Measurements from ENCODE around the gene KLHL14. TPM values are rescaled to one million over a fixed set of nuclear protein-coding genes. Genes with fewer than 3 reads are reported as not detected.

Gene KLHL14
- total RNA-seq, 1 experiment from 2014 or later: not detected

- no peak overlapping the region for H3K4me3 Mint-ChIP-seq (ENCODE audit: unreplicated experiment)
- no TSS peak for BruUV-seq (replicated peaks)
- H3K9me3 Mint-ChIP-seq (ENCODE audit: unreplicated experiment): no peaks in the 10 kb centered on the region
- no peak for TF ChIP-seq CTCF (IDR thresholded peaks at IDR 0.05; ENCODE audit: unreplicated experiment)
- H3K27ac Mint-ChIP-seq (ENCODE audit: low read depth, unreplicated experiment): no peak overlapping the region
- CTCF ChIA-PET: interaction anchor here (0.6 to 0.7 kb wide), 2 partner anchors 9 to 34 kb away, joined by 3 to 4 read pairs; no protein-coding TSS in a partner anchor
- H3K4me1 Mint-ChIP-seq (ENCODE audit: insufficient read depth, unreplicated experiment): no peaks in the 10 kb centered on the region
- H3K36me3 Mint-ChIP-seq (ENCODE audit: insufficient read depth, unreplicated experiment): no peaks in the 10 kb centered on the region
- POLR2A ChIA-PET: no interaction called here
- no peak for DNase-seq (ENCODE audit: unreplicated experiment)
- intact Hi-C loops (cut with micrococcal nuclease): no loop called here
- peaks cover 92% of the 10 kb centered on the region for H3K27me3 Mint-ChIP-seq (ENCODE audit: insufficient read depth, unreplicated experiment)
Observed at GRCh38 chr18:32810314-32810713, 37.5 kb upstream of the KLHL14 start.

GRCh38 chr18:32805354-32805753, 32.5 kb upstream of the KLHL14 start:
- Mint-ChIP-seq H3K36me3 (ENCODE audit: insufficient read depth, unreplicated experiment) (no peaks in the 10 kb centered on the region), H3K9me3 (ENCODE audit: unreplicated experiment) (no peaks in the 10 kb centered on the region), H3K27ac (ENCODE audit: low read depth, unreplicated experiment) (no peak overlapping the region), H3K27me3 (ENCODE audit: insufficient read depth, unreplicated experiment) (peaks cover 96% of the 10 kb centered on the region), H3K4me3 (ENCODE audit: unreplicated experiment) (no peak overlapping the region), H3K4me1 (ENCODE audit: insufficient read depth, unreplicated experiment) (no peaks in the 10 kb centered on the region)
- TF ChIP-seq CTCF (IDR thresholded peaks at IDR 0.05; ENCODE audit: unreplicated experiment): no peak
- ChIA-PET CTCF (no interaction called here), POLR2A (interaction anchor here (0.6 kb wide), 1 partner anchor 900 kb away, joined by 3 read pairs; no protein-coding TSS in a partner anchor)
- intact Hi-C loops (cut with micrococcal nuclease): no loop called here
- BruUV-seq (replicated peaks): no TSS peak
- DNase-seq (ENCODE audit: unreplicated experiment): no peak

- no peak for DNase-seq (ENCODE audit: unreplicated experiment)
- no TSS peak for BruUV-seq (replicated peaks)
- no peaks in the 10 kb centered on the region for H3K4me1 Mint-ChIP-seq (ENCODE audit: insufficient read depth, unreplicated experiment)
- no peaks in the 10 kb centered on the region for H3K36me3 Mint-ChIP-seq (ENCODE audit: insufficient read depth, unreplicated experiment)
- H3K4me3 Mint-ChIP-seq (ENCODE audit: unreplicated experiment): no peak overlapping the region
- H3K27ac Mint-ChIP-seq (ENCODE audit: low read depth, unreplicated experiment): no peak overlapping the region
- intact Hi-C loops (cut with micrococcal nuclease): no loop called here
- H3K27me3 Mint-ChIP-seq (ENCODE audit: insufficient read depth, unreplicated experiment): peaks cover 98% of the 10 kb centered on the region
- no peak for TF ChIP-seq CTCF (IDR thresholded peaks at IDR 0.05; ENCODE audit: unreplicated experiment)
- no peaks in the 10 kb centered on the region for H3K9me3 Mint-ChIP-seq (ENCODE audit: unreplicated experiment)
- ChIA-PET POLR2A (no interaction called here), CTCF (no interaction called here)
Observed at GRCh38 chr18:32804134-32804888, 31.5 kb upstream of the KLHL14 start.

- no peak for DNase-seq (ENCODE audit: unreplicated experiment)
- no peak overlapping the region for H3K27ac Mint-ChIP-seq (ENCODE audit: low read depth, unreplicated experiment)
- H3K4me1 Mint-ChIP-seq (ENCODE audit: insufficient read depth, unreplicated experiment): no peaks in the 10 kb centered on the region
- H3K27me3 Mint-ChIP-seq (ENCODE audit: insufficient read depth, unreplicated experiment): peaks cover 93% of the 10 kb centered on the region
- H3K4me3 Mint-ChIP-seq (ENCODE audit: unreplicated experiment): no peak overlapping the region
- H3K9me3 Mint-ChIP-seq (ENCODE audit: unreplicated experiment): no peaks in the 10 kb centered on the region
- intact Hi-C loops (cut with micrococcal nuclease): no loop called here
- no TSS peak for BruUV-seq (replicated peaks)
- ChIA-PET CTCF (no interaction called here), POLR2A (no interaction called here)
- no peak for TF ChIP-seq CTCF (IDR thresholded peaks at IDR 0.05; ENCODE audit: unreplicated experiment)
- no peaks in the 10 kb centered on the region for H3K36me3 Mint-ChIP-seq (ENCODE audit: insufficient read depth, unreplicated experiment)
Observed at GRCh38 chr18:32803568-32803967, 30.7 kb upstream of the KLHL14 start.
